SK-N-DZ (cell line): ENCODE data around the gene ETV6.

ENCODE experiments used
- DNase-seq: peaks from one replicate; pipeline ENCODE4 v3.0.0-alpha.2; 2015; ENCODE audit warnings: low spot score

ETV6 gene

GRCh38 chr12:11773889-11774677 lies 124.6 kb downstream of the ETV6 start:
- DNase-seq = no peak

- no peak for DNase-seq
Measured at GRCh38 chr12:11774821-11775220, 125.3 kb downstream of the ETV6 start.

GRCh38 chr12:11776316-11776715 lies 126.8 kb downstream of the ETV6 start:
- DNase-seq = no peak

GRCh38 chr12:11777451-11777850 lies 128.0 kb downstream of the ETV6 start:
- no peak for DNase-seq

- DNase-seq = no peak
Measured at GRCh38 chr12:11777962-11778361, 128.5 kb downstream of the ETV6 start.

GRCh38 chr12:11778713-11779685 lies 129.5 kb downstream of the ETV6 start:
- no peak for DNase-seq

- no peak for DNase-seq
Measured at GRCh38 chr12:11780521-11781101, 131.1 kb downstream of the ETV6 start.

- DNase-seq = no peak
Measured at GRCh38 chr12:11782914-11783420, 133.5 kb downstream of the ETV6 start.

GRCh38 chr12:11785712-11786111 lies 136.2 kb downstream of the ETV6 start:
- no peak for DNase-seq

GRCh38 chr12:11786638-11787365 lies 137.3 kb downstream of the ETV6 start:
- DNase-seq = no peak

GRCh38 chr12:11787437-11787836 lies 138.0 kb downstream of the ETV6 start:
- DNase-seq = no peak

GRCh38 chr12:11787933-11788849 lies 138.7 kb downstream of the ETV6 start:
- DNase-seq = no peak

GRCh38 chr12:11793921-11794710 lies 144.6 kb downstream of the ETV6 start:
- no peak for DNase-seq

GRCh38 chr12:11794751-11795150 lies 145.3 kb downstream of the ETV6 start:
- no peak for DNase-seq

GRCh38 chr12:11795192-11795912 lies 145.9 kb downstream of the ETV6 start:
- no peak for DNase-seq

GRCh38 chr12:11795913-11796459 lies 146.5 kb downstream of the ETV6 start:
- DNase-seq = no peak

GRCh38 chr12:11797317-11797913 lies 147.9 kb downstream of the ETV6 start:
- DNase-seq = no peak
